ENCODE measurements around the gene KRT2.

The KRT2 gene

DNA sequence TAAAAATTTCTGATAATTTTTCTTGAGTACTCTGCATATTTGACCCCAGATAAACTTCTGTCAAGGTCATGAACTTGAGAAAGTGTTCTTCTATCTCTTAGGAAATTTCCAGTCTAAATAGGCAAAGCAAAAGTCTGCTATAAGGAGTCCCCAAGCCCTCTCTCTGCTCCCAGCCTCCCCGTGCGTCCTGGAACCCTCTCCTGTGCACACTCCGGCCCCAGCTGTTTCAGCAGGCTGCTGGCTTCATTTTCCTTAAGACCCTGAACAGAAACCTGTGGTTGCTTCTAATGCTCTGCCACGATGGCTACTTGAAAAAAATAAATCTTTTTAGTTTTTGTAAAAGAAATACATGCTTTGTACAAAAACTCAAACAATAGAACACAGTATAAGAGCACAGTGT, 14.7 kb downstream of the KRT2 start:
- no peaks in the 10 kb centered on the region for H3K79me2 ChIP-seq (ENCODE audit: insufficient read depth, low read depth)
- H2AFZ ChIP-seq (ENCODE audit: low read depth): no peak overlapping the region
- TF ChIP-seq, protein P1, sequence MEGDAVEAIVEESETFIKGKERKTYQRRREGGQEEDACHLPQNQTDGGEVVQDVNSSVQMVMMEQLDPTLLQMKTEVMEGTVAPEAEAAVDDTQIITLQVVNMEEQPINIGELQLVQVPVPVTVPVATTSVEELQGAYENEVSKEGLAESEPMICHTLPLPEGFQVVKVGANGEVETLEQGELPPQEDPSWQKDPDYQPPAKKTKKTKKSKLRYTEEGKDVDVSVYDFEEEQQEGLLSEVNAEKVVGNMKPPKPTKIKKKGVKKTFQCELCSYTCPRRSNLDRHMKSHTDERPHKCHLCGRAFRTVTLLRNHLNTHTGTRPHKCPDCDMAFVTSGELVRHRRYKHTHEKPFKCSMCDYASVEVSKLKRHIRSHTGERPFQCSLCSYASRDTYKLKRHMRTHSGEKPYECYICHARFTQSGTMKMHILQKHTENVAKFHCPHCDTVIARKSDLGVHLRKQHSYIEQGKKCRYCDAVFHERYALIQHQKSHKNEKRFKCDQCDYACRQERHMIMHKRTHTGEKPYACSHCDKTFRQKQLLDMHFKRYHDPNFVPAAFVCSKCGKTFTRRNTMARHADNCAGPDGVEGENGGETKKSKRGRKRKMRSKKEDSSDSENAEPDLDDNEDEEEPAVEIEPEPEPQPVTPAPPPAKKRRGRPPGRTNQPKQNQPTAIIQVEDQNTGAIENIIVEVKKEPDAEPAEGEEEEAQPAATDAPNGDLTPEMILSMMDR (conservative IDR thresholded peaks at IDR 0.05; ENCODE audit: low read depth, low read length): no peak
- H3K27me3 ChIP-seq (ENCODE audit: insufficient read depth, low read depth): peaks cover 2% of the 10 kb centered on the region; the same call in 1 of the 2 replicates
- no peak overlapping the region for H3K4me3 ChIP-seq (IDR thresholded peaks at IDR 0.05; ENCODE audit: insufficient read depth, low read depth, low read length)
- no peak overlapping the region for H3K4me2 ChIP-seq
- H3K4me1 ChIP-seq (ENCODE audit: low read depth, poor library complexity, severe bottlenecking): no peaks in the 10 kb centered on the region
- H3K9ac ChIP-seq: no peak overlapping the region
- H3K27ac ChIP-seq: no peak overlapping the region
- H3K36me3 ChIP-seq (ENCODE audit: insufficient read depth): no peaks in the 10 kb centered on the region
- H4K20me1 ChIP-seq (ENCODE audit: insufficient read depth): no peaks in the 10 kb centered on the region

DNA sequence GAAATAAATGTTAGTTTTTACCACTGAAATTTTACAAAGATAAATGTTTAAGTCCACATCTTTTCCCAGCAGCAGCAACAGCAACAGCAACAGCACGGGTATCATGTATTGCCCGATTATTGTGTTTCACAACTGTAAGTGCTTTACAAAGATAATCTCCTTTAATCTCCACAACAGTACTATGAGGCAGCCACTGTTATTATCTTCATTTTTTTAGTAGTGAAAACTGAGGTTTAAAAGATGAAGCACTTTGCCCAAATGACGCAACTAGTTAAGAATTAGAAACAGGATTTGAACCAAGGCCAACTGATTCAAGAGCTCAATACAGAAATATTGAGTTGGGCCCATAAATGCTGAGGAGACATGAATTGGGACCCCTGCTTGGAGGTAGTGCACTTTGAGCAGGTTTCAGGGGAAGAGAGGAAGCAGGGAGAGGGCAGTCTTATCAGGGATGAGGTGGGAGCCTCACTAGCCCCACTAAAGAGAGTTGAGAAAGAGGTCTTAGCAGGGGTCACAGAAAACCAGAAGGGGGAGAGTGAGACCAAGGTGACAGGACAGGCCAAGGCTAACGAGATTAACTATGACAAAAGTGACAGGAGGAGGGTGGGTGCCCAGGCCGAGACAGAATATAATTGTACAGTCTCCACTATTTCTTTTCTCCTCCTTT, 15.3 kb downstream of the KRT2 start:
- Histone ChIP-seq H3K36me3 (ENCODE audit: insufficient read depth) (no peaks in the 10 kb centered on the region), H3K4me2 (no peak overlapping the region), H3K4me3 (IDR thresholded peaks at IDR 0.05; ENCODE audit: insufficient read depth, low read depth, low read length) (no peak overlapping the region), H3K27me3 (ENCODE audit: insufficient read depth, low read depth) (peaks cover under 1% of the 10 kb centered on the region; the same call in 1 of the 2 replicates), H2AFZ (ENCODE audit: low read depth) (no peak overlapping the region), H3K4me1 (ENCODE audit: low read depth, poor library complexity, severe bottlenecking) (no peaks in the 10 kb centered on the region), H3K9ac (no peak overlapping the region), H3K79me2 (ENCODE audit: insufficient read depth, low read depth) (no peaks in the 10 kb centered on the region), H4K20me1 (ENCODE audit: insufficient read depth) (no peaks in the 10 kb centered on the region), H3K27ac (no peak overlapping the region)
- TF ChIP-seq, protein P1 (conservative IDR thresholded peaks at IDR 0.05; ENCODE audit: low read depth, low read length): no peak

DNA sequence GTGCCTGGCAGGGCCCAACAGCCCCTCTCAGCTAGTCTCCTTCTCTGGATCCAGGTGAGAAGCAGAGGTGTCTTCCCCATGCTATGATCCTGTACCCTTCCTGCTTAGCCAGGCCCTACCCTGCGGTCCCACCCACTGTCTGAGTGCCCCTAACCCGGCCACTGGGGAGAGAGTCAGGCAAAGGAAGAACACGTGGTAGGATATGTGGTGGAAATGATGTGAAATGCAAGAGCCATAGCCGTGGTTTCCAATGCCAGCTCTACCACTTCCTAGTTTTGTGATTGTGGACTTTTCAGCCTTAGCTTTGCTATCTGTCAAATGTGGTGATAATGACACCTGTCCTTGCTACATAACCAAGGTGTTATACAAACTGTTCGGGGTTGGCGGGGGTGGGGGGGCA, 15.8 kb downstream of the KRT2 start:
- Histone ChIP-seq H3K4me1 (ENCODE audit: low read depth, poor library complexity, severe bottlenecking) (no peaks in the 10 kb centered on the region), H3K79me2 (ENCODE audit: insufficient read depth, low read depth) (no peaks in the 10 kb centered on the region), H3K27ac (no peak overlapping the region), H3K27me3 (ENCODE audit: insufficient read depth, low read depth) (peaks cover 6% of the 10 kb centered on the region; the same call in 1 of the 2 replicates), H2AFZ (ENCODE audit: low read depth) (no peak overlapping the region), H3K4me3 (IDR thresholded peaks at IDR 0.05; ENCODE audit: insufficient read depth, low read depth, low read length) (no peak overlapping the region), H3K9ac (no peak overlapping the region), H3K4me2 (no peak overlapping the region), H4K20me1 (ENCODE audit: insufficient read depth) (no peaks in the 10 kb centered on the region), H3K36me3 (ENCODE audit: insufficient read depth) (no peaks in the 10 kb centered on the region)
- TF ChIP-seq, protein P1 (conservative IDR thresholded peaks at IDR 0.05; ENCODE audit: low read depth, low read length): no peak

DNA sequence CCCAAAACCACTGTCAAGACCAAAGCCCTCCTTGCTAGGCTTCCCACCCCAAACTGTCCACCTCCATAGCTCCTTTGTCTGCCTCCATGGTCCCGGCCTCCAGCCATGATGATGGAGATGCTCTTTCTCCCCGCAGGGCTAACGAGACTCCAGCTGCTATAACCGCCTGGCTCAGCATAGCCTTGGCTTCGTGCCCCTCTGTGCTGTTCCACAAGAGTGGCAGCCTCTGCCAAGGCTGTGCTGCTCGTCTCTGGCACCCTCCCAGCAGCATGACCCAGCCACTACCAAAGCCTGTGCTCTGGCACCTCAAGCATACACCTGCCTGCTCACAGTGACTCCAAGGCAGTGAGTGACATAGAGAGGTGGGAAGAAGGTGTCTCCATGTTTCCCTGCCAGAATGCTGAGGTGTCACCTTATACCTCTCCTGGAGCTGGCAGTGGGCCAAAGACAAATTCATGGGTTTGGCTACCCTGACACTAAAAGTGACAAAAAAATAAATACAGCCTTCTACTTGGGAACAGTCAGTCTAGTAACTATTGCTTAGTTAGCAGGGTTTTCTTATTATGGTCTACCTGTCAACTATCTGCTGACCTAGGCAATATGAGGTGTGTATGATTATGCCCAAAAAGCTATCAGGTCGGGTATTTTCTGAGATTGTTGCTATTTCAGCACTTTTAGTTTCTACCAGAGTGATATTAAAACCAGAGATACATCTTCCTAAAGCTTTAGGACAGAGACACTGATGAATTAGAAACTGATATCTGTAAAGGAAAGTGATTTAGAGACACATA, 17.6 kb downstream of the KRT2 start:
- TF ChIP-seq, protein P1 (conservative IDR thresholded peaks at IDR 0.05; ENCODE audit: low read depth, low read length): no peak
- no peaks in the 10 kb centered on the region for H3K4me1 ChIP-seq (ENCODE audit: low read depth, poor library complexity, severe bottlenecking)
- no peak overlapping the region for H2AFZ ChIP-seq (ENCODE audit: low read depth)
- H3K4me3 ChIP-seq (IDR thresholded peaks at IDR 0.05; ENCODE audit: insufficient read depth, low read depth, low read length): no peak overlapping the region
- H4K20me1 ChIP-seq (ENCODE audit: insufficient read depth): no peaks in the 10 kb centered on the region
- no peaks in the 10 kb centered on the region for H3K36me3 ChIP-seq (ENCODE audit: insufficient read depth)
- H3K4me2 ChIP-seq: no peak overlapping the region
- no peaks in the 10 kb centered on the region for H3K79me2 ChIP-seq (ENCODE audit: insufficient read depth, low read depth)
- H3K27me3 ChIP-seq (ENCODE audit: insufficient read depth, low read depth): peaks cover 9% of the 10 kb centered on the region; the same call in 1 of the 2 replicates
- H3K27ac ChIP-seq: no peak overlapping the region
- no peak overlapping the region for H3K9ac ChIP-seq

Data from KMS-11 (cell line).